COLO829 (cell line): ENCODE measurements around the gene POLR2C.

Experiments
- DNase-seq: peaks from one replicate; pipeline ENCODE4 v3.0.0; 2012; ENCODE audit warnings: low spot score

Gene POLR2C

GRCh38 chr16:57452021-57452420 lies 10.5 kb upstream of the POLR2C start:
- no peak for DNase-seq

DNA sequence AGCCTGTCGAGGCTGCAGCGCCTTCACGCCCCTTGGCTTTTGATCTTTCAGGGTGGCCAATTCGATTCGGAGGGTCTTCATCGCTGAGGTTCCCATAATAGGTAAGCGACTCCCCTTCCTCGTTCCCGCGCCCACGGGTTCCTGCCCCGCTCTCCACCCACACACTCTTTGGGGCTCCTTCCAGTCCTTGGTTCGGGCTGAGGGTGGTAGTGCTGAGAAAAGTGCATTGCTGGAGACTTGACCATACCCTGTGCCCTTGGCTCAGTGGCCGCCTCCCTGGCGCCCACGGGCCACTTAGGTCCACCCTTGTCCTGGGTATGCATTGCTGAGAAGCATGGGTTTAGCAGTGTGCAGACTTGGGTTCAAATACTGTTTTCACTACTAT lies 491 bp downstream of the POLR2C start:
- no peak for DNase-seq

- no peak for DNase-seq
Measured at GRCh38 chr16:57464523-57464922, 2.0 kb downstream of the POLR2C start.

DNA sequence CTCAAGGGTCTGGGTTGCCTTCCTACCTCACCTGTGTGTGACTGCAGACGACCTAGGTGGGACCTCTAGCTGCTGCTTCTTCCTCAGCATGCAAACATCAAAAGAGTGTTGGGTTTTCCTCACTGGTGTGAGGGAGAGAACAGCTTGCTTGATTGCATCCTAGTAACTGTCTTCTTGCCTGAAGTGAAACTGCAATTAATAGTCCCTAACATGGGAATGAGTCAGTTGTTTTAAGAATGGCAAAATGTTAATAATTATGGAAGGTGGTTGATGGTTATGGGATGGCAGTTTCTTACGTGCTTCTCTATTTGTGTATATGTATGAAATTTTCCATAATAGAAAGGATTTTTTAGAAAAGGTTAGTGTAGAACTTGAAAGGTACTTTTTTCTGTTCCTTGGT lies 5.9 kb downstream of the POLR2C start:
- no peak for DNase-seq

DNA sequence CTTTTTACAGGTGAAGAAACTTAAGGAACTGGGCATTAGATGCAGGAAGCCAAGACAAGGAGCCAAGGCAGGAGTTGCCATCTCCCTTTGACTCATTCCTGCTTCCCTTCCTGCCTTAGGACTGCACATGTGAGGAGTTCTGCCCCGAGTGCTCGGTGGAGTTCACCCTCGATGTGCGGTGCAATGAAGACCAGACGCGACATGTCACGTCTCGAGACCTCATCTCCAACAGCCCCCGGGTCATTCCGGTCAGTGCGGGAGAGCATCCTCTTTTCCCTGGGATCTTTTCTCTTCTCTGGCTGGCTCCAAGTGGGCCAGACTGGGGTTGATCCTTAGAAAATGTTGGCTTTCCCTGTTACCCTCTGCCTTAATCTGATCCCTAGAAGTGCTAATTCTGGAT lies 6.6 kb downstream of the POLR2C start:
- DNase-seq: no peak

DNA sequence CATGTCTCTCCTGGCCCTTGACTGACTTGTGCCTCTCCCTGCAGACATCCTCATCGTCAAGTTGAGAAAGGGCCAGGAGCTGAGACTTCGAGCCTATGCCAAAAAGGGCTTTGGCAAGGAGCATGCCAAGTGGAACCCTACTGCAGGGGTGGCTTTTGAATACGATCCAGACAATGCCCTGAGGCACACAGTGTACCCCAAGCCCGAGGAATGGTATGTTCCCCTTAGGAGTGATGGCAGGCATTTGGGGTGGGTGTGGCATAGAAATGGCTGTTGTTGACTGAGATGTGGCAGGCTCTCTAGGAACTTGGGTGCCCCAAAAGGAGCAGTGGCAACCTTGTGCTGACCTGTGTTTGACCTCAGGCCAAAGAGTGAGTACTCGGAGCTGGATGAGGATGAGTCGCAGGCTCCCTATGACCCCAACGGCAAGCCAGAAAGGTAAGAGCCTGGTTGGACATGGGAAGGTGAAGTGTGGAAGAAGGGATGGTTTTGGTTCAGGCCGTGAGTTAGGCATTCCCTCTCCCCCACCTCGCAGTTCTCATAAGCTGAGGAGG lies 7.5 kb downstream of the POLR2C start:
- no peak for DNase-seq

DNA sequence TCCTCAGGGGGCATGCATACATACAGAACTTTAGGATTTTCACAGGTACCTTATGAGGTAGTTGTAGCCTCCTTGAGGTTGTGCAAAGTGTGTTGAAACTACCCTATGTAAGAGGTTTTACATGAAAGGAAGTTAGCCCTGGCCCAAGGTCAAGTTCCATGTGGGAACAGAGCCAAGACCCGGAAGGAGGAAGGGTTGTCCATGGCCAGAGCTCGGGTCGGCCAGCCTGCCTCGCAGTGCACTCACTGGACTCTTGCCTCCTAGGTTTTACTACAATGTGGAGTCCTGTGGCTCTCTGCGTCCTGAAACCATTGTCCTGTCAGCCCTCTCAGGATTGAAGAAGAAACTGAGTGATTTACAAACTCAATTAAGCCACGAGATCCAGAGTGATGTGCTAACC lies 8.2 kb downstream of the POLR2C start:
- DNase-seq: no peak

GRCh38 chr16:57471209-57471608 lies 8.7 kb downstream of the POLR2C start:
- no peak for DNase-seq

DNA sequence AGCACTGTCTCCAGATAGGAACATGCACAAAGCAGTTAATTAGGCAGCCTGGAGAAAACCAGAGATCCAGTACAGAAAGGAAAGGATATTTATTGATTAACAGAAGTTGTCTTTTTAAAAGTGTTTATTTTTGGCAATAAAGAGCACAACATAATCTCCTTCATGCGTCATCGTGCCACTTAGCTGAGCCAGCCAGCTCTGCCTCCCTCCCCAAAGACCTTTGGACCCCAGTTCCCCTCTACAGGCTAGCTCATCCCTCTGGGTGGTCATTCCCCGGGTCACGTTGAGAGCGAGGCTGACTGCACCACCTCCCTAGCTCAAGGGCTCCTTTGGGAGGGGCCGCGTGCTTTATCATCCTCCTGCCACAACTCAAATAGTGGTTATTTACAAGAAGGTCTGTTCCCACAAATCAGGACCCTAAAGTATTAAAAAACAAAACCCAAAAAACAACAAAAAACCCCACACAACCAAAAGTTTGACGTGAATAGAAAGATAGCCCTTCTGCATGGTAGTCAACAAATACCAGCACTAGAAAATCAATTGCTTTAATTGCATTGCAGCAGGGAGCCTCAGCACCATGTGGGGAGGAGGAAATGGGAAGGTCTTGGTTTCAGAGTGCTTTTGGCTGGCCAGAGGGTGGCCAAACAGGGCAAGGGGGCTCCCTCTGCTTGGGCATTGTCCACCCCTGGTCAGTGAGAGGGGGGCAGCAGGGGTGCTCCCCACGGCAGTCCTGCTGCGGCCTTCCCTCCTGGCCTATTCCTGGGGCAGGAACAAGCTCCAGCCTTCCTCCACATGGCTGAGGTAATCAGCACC lies 9.6 kb downstream of the POLR2C start:
- DNase-seq: no peak

GRCh38 chr16:57472665-57473060 lies 10.2 kb downstream of the POLR2C start:
- DNase-seq: no peak

GRCh38 chr16:57473176-57473840 lies 10.8 kb downstream of the POLR2C start:
- no peak for DNase-seq

GRCh38 chr16:57473906-57474305 lies 11.4 kb downstream of the POLR2C start:
- no peak for DNase-seq

- DNase-seq: no peak
Measured at GRCh38 chr16:57474671-57475661, 12.5 kb downstream of the POLR2C start.

DNA sequence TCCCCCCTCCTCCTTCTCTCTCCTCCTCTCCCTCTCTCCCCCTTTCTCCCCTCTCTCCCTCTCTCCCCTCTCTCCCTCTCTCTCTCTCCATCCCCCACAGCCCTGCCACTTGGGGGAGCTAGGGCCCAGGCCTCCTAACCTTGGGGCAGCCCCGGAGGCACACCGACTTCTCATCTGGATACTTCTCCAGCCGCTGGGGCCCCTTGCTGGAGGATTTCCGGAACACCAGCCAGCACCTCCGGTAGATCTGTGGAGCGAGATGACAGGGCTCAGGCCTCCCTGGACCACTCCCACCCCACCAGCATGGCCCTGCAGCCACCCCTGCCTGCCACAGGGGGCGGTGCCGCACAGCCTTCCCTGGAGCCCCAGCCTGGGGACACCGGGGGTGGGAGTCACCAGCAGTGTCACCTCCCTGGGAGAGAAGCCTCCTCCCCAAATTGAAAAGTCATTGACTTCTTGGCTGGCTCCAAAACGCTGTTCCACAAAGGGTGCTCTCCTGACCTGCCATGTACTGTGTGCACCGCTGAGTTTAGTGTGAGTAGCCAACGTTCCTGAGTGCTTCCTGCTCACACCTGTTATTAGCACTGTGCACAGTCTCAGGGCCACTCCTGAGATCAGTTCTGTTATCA lies 13.3 kb downstream of the POLR2C start:
- no peak for DNase-seq

DNA sequence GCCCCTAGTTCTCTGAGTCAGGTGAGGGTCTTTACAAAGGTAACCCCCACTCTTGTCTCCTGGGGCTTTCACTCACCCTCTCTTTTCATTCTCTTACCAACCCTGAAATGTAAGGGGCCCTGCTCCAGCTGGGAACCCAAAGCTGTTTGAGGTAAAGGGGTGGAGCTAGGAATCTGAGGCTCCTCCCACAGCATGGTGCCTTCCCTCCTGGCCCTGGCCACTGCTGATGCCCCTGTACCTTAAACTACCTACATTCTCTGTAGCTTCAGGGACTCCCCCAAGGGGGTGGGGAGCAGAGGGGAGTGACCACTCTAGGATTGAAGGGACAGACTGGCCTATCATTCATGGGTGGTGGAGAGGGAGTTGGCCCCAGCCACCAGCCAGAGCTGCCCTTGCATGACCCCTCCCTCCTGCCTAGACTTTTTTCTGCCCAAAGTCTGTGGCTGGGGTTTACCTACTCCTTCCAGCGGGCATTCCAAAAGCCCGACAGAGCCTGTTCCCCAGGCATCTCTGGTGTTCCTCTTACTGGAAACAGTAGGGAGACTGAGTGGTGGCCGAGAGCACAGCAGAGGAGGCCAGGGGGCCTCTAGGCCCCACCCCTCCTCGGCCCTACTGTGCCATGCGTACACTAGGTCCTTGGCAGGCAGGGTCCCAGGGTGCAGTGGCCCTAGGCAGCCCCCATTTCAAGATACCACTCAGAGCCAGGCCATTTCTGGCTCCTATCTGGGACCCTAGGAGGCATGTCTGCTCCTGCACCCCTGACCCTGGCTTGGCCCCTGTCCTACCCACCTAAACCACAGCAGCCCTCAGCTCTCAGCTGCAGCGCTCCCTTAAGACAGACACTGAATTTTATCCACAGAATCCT lies 14.3 kb downstream of the POLR2C start:
- DNase-seq: no peak

GRCh38 chr16:57477531-57478202 lies 15.2 kb downstream of the POLR2C start:
- DNase-seq: no peak

DNA sequence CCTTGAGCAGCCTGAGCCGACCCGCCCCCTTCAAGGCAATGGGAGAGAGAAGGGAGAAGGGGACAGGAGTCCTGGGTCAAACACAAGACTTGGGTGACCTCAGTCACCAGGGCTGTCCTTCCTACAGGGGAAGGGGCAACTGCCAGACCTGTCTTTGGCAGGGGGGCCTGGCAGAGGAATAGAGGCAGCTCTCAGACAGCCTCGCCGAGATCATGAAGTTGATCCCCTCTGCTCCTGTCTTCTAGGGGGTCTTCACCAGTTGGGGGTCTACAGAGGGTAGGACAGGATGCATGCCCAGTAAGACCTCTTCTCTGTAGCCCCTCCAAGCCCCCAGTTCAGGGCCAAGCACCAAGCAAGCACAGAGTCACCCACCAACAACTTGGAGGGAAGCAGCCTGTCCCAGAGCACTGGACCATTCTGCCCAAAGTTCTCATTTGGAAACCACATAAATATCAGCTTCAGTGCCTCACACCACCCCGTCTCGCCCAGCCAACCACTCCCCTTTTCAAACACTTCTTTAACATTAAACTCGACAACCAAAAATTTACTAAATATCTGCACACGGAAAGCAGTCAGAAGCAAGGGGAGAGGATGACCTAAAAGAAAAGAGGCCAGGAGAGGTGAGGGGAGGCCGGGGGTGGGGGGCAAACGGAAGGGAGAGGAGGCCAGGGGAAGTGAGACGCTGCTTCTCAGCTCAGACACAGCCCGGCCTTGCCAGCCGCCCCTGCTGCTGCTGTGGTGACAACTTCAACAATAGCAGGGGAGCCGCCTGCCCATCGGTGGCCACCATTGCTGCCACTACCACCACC lies 16.1 kb downstream of the POLR2C start:
- DNase-seq: no peak

DNA sequence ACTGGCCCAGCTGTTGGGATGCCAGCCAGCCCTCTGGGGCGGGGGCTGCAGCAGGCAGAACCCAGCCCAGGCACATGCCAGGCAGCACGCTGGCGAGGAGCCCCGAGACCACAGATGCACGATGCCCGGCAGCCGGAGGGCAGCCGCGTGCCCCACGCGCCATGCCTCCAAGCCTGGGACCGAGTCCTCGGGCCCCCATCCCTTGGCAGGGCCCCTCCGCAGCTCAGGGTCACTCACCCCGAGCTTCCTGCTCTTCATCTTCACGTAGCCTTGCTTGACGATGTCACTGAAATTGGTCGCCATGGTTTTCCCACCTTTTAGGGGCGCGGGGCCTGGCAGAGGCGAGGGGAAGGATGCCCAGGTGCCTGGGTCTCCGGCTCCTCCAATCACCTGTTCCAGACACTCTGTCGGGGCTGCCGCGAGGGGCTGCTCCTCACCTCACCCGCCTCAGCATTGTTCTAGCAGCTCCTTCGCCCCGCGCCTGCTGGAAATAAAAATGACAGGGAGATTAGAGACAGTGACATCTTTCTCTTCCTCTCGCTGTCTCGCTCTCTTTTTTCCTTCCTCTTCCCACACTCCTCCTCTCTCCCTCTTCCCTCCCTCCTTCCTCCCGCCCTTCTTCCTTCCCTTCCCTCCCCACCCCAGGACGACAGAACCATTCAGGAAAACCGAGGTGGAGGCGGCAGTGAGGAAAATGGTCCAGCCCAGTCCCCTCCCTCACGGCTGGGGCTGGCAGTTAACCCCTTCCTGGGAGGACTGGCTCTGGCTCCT lies 16.9 kb downstream of the POLR2C start:
- peak; percentile 35 for DNase-seq
